GM23248 (cell line): ENCODE data around the gene HIPK2.

Source experiments
- EZH2 ChIP-seq: fragments of 200-600 bp; sonication (generic); IDR thresholded peaks from 2 replicates; pipeline ENCODE4 v1.6.1; 2018; ENCODE audit warnings: antibody characterized with exemption, mild to moderate bottlenecking; ENCODE audit not compliant: insufficient read depth, poor library complexity, severe bottlenecking
- EZH2phosphoT487 ChIP-seq: fragments of 200-600 bp; sonication (generic); IDR thresholded peaks from 2 replicates; pipeline ENCODE4 v1.6.1; 2018; ENCODE audit warnings: antibody characterized with exemption, moderate library complexity, mild to moderate bottlenecking, low read depth; ENCODE audit not compliant: insufficient read depth

- TF ChIP-seq EZH2phosphoT487 (no peak), EZH2 (no peak)
These were observed 63.5 kb downstream of the HIPK2 start for GRCh38 chr7:139714163-139714901.
